Vagina (tissue), 2 donors: Measurements from ENCODE around the gene MAS1. TPM values are rescaled to one million over a fixed set of nuclear protein-coding genes. Genes with fewer than 3 reads are reported as not detected.

Source experiments
- DNase-seq, 2 donors: peaks; one replicate each; pipeline ENCODE4 v3.0.0-alpha.2; 2017; ENCODE audit errors: extremely low spot score in 2 of 2
- H3K27ac ChIP-seq: fragments of 200-600 bp; sonication (generic); one replicate; pipeline ENCODE4 v1.5.1; 2019
- H3K27me3 ChIP-seq: fragments of 200-600 bp; sonication (generic); one replicate; pipeline ENCODE4 v1.5.1; 2019
- H3K36me3 ChIP-seq, 2 donors: fragments of 200-600 bp; sonication (generic); one replicate each; pipeline ENCODE4 v1.5.1; 2017 to 2019
- H3K4me1 ChIP-seq: fragments of 200-600 bp; sonication (generic); one replicate; pipeline ENCODE4 v1.5.1; 2019
- H3K4me3 ChIP-seq, 2 donors: fragments of 200-600 bp; sonication (generic); 1 replicate in 1 of 2; 2 replicates in 1 of 2; pipeline ENCODE4 v1.5.1; 2016 to 2019
- H3K9me3 ChIP-seq: fragments of 200-600 bp; sonication (generic); one replicate; pipeline ENCODE4 v1.5.1; 2019
- CTCF ChIP-seq, 3 experiments: fragments of 450-650 bp in 2 of 3; fragments of 200-600 bp in 1 of 3; sonication (generic) in 1 of 3; IDR thresholded peaks; one replicate each; pipeline ENCODE4 v1.5.1; 2017 to 2019; ENCODE audit warnings: antibody characterized with exemption in 3 of 3, mild to moderate bottlenecking in 2 of 3, moderate library complexity in 2 of 3
- POLR2A ChIP-seq, 2 donors: fragments of 450-650 bp; IDR thresholded peaks; one replicate each; pipeline ENCODE4 v1.6.1; 2017; ENCODE audit warnings: antibody characterized with exemption in 2 of 2, mild to moderate bottlenecking in 2 of 2, moderate library complexity in 2 of 2
- POLR2AphosphoS5 ChIP-seq, 2 donors: sonication (generic); formaldehyde crosslinking; IDR thresholded peaks; one replicate each; pipeline ENCODE4 v1.9.0; 2017; ENCODE audit warnings: antibody characterized with exemption in 2 of 2, mild to moderate bottlenecking in 2 of 2, low read depth in 1 of 2; ENCODE audit not compliant: insufficient read depth in 1 of 2
- intact Hi-C: fragments of 100-400 bp; cut with DNase I; formaldehyde crosslinking; loops from one replicate; pipeline ENCODE4 v1.15.1; 2023
- total RNA-seq: library from RNA; depleted of rRNA; stranded (reverse); fragments of >200 nt; gene quantifications from one replicate; pipeline ENCODE4 v1.2.3, GENCODE V29; 2016

MAS1 gene
- total RNA-seq, 1 donor from 2014 or later = 0.49 TPM

- Histone ChIP-seq H3K4me3 (no peak overlapping the region), H3K9me3 (no peaks in the 10 kb centered on the region), H3K27me3 (no peaks in the 10 kb centered on the region), H3K36me3 (no peaks in the 10 kb centered on the region), H3K27ac (no peak overlapping the region), H3K4me1 (no peaks in the 10 kb centered on the region)
- intact Hi-C loops = no loop called here
- DNase-seq = peak in 1 of 2 donors; percentile 64
- TF ChIP-seq POLR2AphosphoS5 (IDR thresholded peaks at IDR 0.05; ENCODE audit: insufficient read depth in 1 of 2, low read depth in 1 of 2) (no peak), POLR2A (IDR thresholded peaks at IDR 0.05) (no peak)
Observed at GRCh38 chr6:159878341-159878740, 12.4 kb upstream of the MAS1 start.

- H3K9me3 ChIP-seq = no peaks in the 10 kb centered on the region
- intact Hi-C loops = no loop called here
- no peaks in the 10 kb centered on the region for H3K4me1 ChIP-seq
- H3K27ac ChIP-seq = no peak overlapping the region
- no peaks in the 10 kb centered on the region for H3K36me3 ChIP-seq
- H3K4me3 ChIP-seq = no peak overlapping the region
- peak in 1 of 2 donors; percentile 34 for DNase-seq
- H3K27me3 ChIP-seq = no peaks in the 10 kb centered on the region
- TF ChIP-seq POLR2AphosphoS5 (IDR thresholded peaks at IDR 0.05; ENCODE audit: insufficient read depth in 1 of 2, low read depth in 1 of 2) = no peak
- TF ChIP-seq POLR2A (IDR thresholded peaks at IDR 0.05) = no peak
- no peak for TF ChIP-seq CTCF (IDR thresholded peaks at IDR 0.05)
Observed at GRCh38 chr6:159879856-159880255, 10.9 kb upstream of the MAS1 start.

GRCh38 chr6:159880412-159880975 lies 10.3 kb upstream of the MAS1 start:
- Histone ChIP-seq H3K4me3 (no peak overlapping the region), H3K27me3 (no peaks in the 10 kb centered on the region), H3K4me1 (no peaks in the 10 kb centered on the region), H3K36me3 (no peaks in the 10 kb centered on the region), H3K9me3 (no peaks in the 10 kb centered on the region), H3K27ac (no peak overlapping the region)
- no peak for TF ChIP-seq POLR2A (IDR thresholded peaks at IDR 0.05)
- no peak for TF ChIP-seq CTCF (IDR thresholded peaks at IDR 0.05)
- no peak for TF ChIP-seq POLR2AphosphoS5 (IDR thresholded peaks at IDR 0.05; ENCODE audit: insufficient read depth in 1 of 2, low read depth in 1 of 2)
- intact Hi-C loops = no loop called here
- DNase-seq = peak in 1 of 2 donors; percentile 11

GRCh38 chr6:159884720-159885119 lies 6.1 kb upstream of the MAS1 start:
- no peak for DNase-seq
- Histone ChIP-seq H3K36me3 (no peaks in the 10 kb centered on the region), H3K9me3 (no peaks in the 10 kb centered on the region), H3K4me1 (no peaks in the 10 kb centered on the region), H3K27me3 (no peaks in the 10 kb centered on the region), H3K27ac (no peak overlapping the region), H3K4me3 (no peak overlapping the region)
- intact Hi-C loops = no loop called here
- TF ChIP-seq POLR2A (IDR thresholded peaks at IDR 0.05) = no peak
- TF ChIP-seq POLR2AphosphoS5 (IDR thresholded peaks at IDR 0.05; ENCODE audit: insufficient read depth in 1 of 2, low read depth in 1 of 2) = no peak
- no peak for TF ChIP-seq CTCF (IDR thresholded peaks at IDR 0.05)

- no peak for DNase-seq
- Histone ChIP-seq H3K36me3 (no peaks in the 10 kb centered on the region), H3K4me1 (no peaks in the 10 kb centered on the region), H3K9me3 (no peaks in the 10 kb centered on the region), H3K4me3 (no peak overlapping the region), H3K27me3 (no peaks in the 10 kb centered on the region), H3K27ac (no peak overlapping the region)
- TF ChIP-seq POLR2A (IDR thresholded peaks at IDR 0.05) (no peak), POLR2AphosphoS5 (IDR thresholded peaks at IDR 0.05; ENCODE audit: insufficient read depth in 1 of 2, low read depth in 1 of 2) (no peak), CTCF (IDR thresholded peaks at IDR 0.05) (no peak)
- intact Hi-C loops = no loop called here
Observed at GRCh38 chr6:159886270-159886669, 4.5 kb upstream of the MAS1 start.
